Nephron progenitor cell (in vitro differentiated cells): ENCODE results near the gene EPS8L2.
"Not testable (repeated sequence)": the region's sequence is repeated elsewhere in the genome, so short reads cannot be mapped to it uniquely, and the experiment has no call there.

Source experiments
- DNase-seq: peaks from one replicate; pipeline ENCODE4 v3.0.0; 2021
- H3K27ac Mint-ChIP-seq: 2 replicates; pipeline ENCODE4 v1.8.0; 2021; ENCODE audit warnings: mild to moderate bottlenecking, moderate library complexity, mixed read lengths
- H3K27me3 Mint-ChIP-seq: 2 replicates; pipeline ENCODE4 v1.8.0; 2021; ENCODE audit warnings: mild to moderate bottlenecking, low read depth, mixed read lengths; ENCODE audit not compliant: poor library complexity
- H3K36me3 Mint-ChIP-seq: 2 replicates; pipeline ENCODE4 v1.8.0; 2021; ENCODE audit warnings: low read depth, mixed read lengths
- H3K4me1 Mint-ChIP-seq: 2 replicates; pipeline ENCODE4 v1.8.0; 2021; ENCODE audit warnings: mixed read lengths
- H3K4me3 Mint-ChIP-seq: 2 replicates; pipeline ENCODE4 v1.8.0; 2021; ENCODE audit warnings: mild to moderate bottlenecking, moderate library complexity, mixed read lengths
- H3K9me3 Mint-ChIP-seq: 2 replicates; pipeline ENCODE4 v1.8.0; 2021; ENCODE audit warnings: mild to moderate bottlenecking, moderate library complexity, mixed read lengths
- CTCF ChIP-seq: fragments of 200-600 bp; sonication (generic); IDR thresholded peaks from 2 replicates; pipeline ENCODE4 v1.5.0; 2021; ENCODE audit warnings: antibody characterized with exemption

The EPS8L2 gene

DNA sequence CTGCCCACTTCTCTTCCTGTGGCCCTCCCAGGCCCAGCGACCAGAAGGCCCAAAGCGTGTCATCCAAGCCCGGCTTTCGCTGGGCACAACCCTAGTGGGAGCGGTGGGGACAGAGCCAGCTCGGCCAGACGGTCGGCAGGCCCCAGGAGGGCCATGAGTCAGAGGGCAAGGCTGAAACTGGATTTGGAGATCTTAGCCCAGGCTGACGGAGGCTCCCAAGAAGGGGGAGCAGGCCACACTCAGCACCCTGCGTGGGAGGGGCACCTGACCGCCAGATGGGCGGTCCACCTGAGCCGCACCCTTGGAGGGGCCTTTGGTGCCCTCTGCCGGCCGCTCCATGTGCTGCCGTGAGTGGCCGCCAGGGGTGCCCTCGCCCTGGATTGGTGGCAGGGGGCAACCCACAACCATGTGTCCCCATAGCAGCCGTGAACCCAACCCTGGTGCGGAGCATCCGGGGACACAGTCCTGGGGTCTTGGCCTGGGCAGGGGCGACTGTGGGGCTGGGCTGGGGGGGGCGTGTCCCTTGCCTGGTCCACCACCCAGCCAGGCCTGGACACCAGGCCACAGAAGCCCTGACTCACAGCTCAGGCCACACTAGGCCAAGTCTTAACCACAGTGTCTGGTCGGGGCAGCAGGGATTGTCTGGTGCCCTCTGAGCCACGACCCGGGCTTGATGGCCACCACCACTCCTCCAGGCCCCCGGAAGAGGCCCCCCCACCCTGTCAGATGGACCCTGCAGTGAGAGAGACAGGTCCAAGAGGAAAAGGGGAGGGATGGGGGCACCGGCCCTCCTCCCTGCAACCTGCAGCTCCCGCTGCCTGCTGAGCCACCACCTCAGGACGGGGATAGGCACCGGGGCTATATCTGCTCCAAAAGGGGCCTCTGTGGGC lies 22.1 kb downstream of the EPS8L2 start:
- no peaks in the 10 kb centered on the region for H3K36me3 Mint-ChIP-seq
- no peaks in the 10 kb centered on the region for H3K9me3 Mint-ChIP-seq
- peak; percentile 89 for DNase-seq
- no peak overlapping the region for H3K4me3 Mint-ChIP-seq
- H3K4me1 Mint-ChIP-seq, result peaks cover 9% of the 10 kb centered on the region
- peak; percentile 97 for TF ChIP-seq CTCF
- peaks cover 52% of the 10 kb centered on the region for H3K27me3 Mint-ChIP-seq
- no peak overlapping the region for H3K27ac Mint-ChIP-seq

- peaks cover 9% of the 10 kb centered on the region for H3K4me1 Mint-ChIP-seq
- H3K27me3 Mint-ChIP-seq, result peaks cover 47% of the 10 kb centered on the region
- DNase-seq, result no peak
- H3K4me3 Mint-ChIP-seq, result no peak overlapping the region
- H3K27ac Mint-ChIP-seq, result no peak overlapping the region
- no peak for TF ChIP-seq CTCF
- H3K9me3 Mint-ChIP-seq, result peaks cover 3% of the 10 kb centered on the region
- no peaks in the 10 kb centered on the region for H3K36me3 Mint-ChIP-seq
These were observed 23.0 kb downstream of the EPS8L2 start for GRCh38 chr11:728901-729491.

GRCh38 chr11:729492-730074 lies 23.6 kb downstream of the EPS8L2 start:
- H3K9me3 Mint-ChIP-seq, result peaks cover 9% of the 10 kb centered on the region
- TF ChIP-seq CTCF, result no peak
- DNase-seq, result no peak
- no peak overlapping the region for H3K27ac Mint-ChIP-seq
- H3K36me3 Mint-ChIP-seq, result no peaks in the 10 kb centered on the region
- no peak overlapping the region for H3K4me3 Mint-ChIP-seq
- H3K4me1 Mint-ChIP-seq, result peaks cover 6% of the 10 kb centered on the region
- H3K27me3 Mint-ChIP-seq, result peaks cover 43% of the 10 kb centered on the region

GRCh38 chr11:733072-733471 lies 27.0 kb downstream of the EPS8L2 start:
- peaks cover 20% of the 10 kb centered on the region for H3K4me1 Mint-ChIP-seq
- no peak overlapping the region for H3K4me3 Mint-ChIP-seq
- H3K27ac Mint-ChIP-seq, result no peak overlapping the region
- peaks cover 24% of the 10 kb centered on the region for H3K9me3 Mint-ChIP-seq
- DNase-seq, result no peak
- no peak for TF ChIP-seq CTCF
- peaks cover 25% of the 10 kb centered on the region for H3K27me3 Mint-ChIP-seq
- H3K36me3 Mint-ChIP-seq, result no peaks in the 10 kb centered on the region

DNA sequence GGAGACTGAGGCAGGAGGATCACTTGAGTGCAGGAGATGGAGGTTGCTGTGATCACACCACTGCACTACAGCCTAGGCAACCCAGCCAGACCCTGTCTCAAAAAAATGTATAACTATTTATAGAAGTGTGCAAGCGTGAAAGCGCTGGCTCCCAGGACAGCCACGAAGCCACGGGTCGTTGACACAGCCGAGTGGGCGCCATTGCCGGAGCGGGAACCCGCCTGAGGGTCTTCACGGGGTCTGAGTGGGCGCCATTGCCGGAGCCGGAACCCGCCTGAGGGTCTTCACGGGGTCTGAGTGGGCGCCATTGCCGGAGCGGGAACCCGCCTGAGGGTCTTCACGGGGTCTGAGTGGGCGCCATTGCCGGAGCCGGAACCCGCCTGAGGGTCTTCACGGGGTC lies 28.5 kb downstream of the EPS8L2 start:
- Mint-ChIP-seq H3K4me1 (peaks cover 20% of the 10 kb centered on the region), H3K27me3 (peaks cover 28% of the 10 kb centered on the region), H3K9me3 (peaks cover 24% of the 10 kb centered on the region)
- H3K4me3 Mint-ChIP-seq, DNase-seq, H3K36me3 Mint-ChIP-seq, H3K27ac Mint-ChIP-seq: not testable (repeated sequence)

DNA sequence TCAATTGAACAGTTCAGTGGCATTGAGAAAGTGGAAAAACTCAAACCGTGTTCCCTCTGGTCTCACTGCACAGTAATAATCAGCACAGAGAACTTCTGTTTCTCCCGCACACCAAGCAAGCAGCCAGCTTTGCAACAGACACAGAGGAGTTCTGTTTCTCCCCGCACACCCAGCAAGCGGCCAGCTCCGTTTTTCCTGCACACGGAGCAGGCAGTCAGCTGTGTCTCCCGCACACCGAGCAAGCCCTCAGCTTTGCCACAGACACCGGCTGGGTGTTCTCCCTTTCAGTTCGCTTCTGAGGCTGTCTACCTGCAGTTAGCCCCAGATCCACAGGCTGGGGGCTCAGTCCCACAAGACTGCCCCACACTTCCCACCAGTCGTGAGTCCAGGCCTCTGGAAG lies 31.3 kb downstream of the EPS8L2 start:
- Mint-ChIP-seq H3K36me3 (no peaks in the 10 kb centered on the region), H3K4me1 (peaks cover 16% of the 10 kb centered on the region), H3K9me3 (peaks cover 24% of the 10 kb centered on the region), H3K27me3 (peaks cover 29% of the 10 kb centered on the region), H3K27ac (peak overlapping the region; percentile 64), H3K4me3 (peak overlapping the region; percentile 8)
- TF ChIP-seq CTCF, result no peak
- no peak for DNase-seq

DNA sequence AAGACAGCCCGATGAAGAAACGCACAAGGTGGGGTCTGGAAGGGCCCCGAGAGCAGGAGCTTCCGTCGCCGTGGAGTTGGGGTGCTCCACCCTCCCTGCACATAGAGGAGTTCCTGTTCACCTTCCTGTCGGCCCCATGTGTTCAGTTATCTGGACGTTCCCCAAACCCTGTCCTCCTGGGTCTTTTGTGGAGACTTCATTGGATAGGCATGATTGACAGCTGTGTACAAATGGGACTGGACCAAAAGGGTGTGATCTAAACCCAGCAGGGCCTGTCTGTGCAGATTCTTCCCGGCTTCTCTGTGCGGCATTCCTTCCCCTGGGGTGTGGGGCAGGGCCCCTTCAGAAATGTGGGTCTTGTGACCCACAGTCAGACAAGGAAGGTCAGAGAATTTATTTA lies 31.9 kb downstream of the EPS8L2 start:
- not testable (repeated sequence) for DNase-seq, H3K4me3 Mint-ChIP-seq, H3K36me3 Mint-ChIP-seq
- H3K27me3 Mint-ChIP-seq, result peaks cover 30% of the 10 kb centered on the region
- H3K27ac Mint-ChIP-seq, result peak overlapping the region; percentile 64
- H3K4me1 Mint-ChIP-seq, result peaks cover 16% of the 10 kb centered on the region
- H3K9me3 Mint-ChIP-seq, result peaks cover 24% of the 10 kb centered on the region
